ENCODE results near the gene CTSF. TPM values are rescaled to one million over a fixed set of nuclear protein-coding genes. Genes with fewer than 3 reads are reported as not detected.
"Not testable (repeated sequence)": the region's sequence is repeated elsewhere in the genome, so short reads cannot be mapped to it uniquely, and the experiment has no call there.

The CTSF gene
- total RNA-seq, 3 donors from 2014 or later = 98.6 to 149 (median 116) TPM

DNA sequence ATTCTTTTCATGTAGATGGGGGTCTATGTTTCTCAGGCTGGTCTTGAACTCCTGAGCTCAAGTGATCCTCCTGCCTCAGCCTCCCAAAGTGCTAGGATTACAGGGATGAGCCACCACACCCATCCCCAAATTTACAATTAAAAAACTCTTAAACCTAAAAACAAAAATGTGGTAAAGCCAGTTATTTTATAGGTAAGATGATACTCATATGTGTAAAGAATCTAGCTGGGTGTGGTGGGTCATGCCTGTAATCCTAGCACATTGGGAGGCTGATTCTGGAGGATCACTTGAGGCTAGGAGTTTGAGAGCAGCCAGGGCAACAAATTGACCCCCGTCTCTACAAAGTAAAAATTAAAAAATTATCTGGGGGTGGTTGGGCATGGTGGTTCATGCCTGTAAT is 44.1 kb upstream of the CTSF start:
- no peaks in the 10 kb centered on the region for H3K36me3 ChIP-seq
- H3K4me1 ChIP-seq = peaks cover 3 to 5% of the 10 kb centered on the region in 2 donors
- intact Hi-C loops (cut with DNase I; ENCODE audit: low total_unique reads) = no loop called here
- no peaks in the 10 kb centered on the region for H3K27me3 ChIP-seq
- H3K4me3 ChIP-seq = no peak overlapping the region
- no peak for DNase-seq (ENCODE audit: low spot score in 2 of 2)
- TF ChIP-seq CTCF (IDR thresholded peaks at IDR 0.05) (no peak), POLR2AphosphoS5 (IDR thresholded peaks at IDR 0.05) (no peak), POLR2A (IDR thresholded peaks at IDR 0.05) (no peak)
- no peak overlapping the region for H3K27ac ChIP-seq
- H3K9me3 ChIP-seq = no peaks in the 10 kb centered on the region

GRCh38 chr11:66609721-66610617 is 41.6 kb upstream of the CTSF start:
- Histone ChIP-seq H3K27ac (no peak overlapping the region), H3K9me3 (no peaks in the 10 kb centered on the region), H3K27me3 (no peaks in the 10 kb centered on the region), H3K36me3 (no peaks in the 10 kb centered on the region), H3K4me1 (peaks cover 0 to 8% of the 10 kb centered on the region in 2 donors), H3K4me3 (no peak overlapping the region)
- intact Hi-C loops (cut with DNase I; ENCODE audit: low total_unique reads) = no loop called here
- TF ChIP-seq CTCF (IDR thresholded peaks at IDR 0.05) = no peak
- no peak for TF ChIP-seq POLR2A (IDR thresholded peaks at IDR 0.05)
- no peak for TF ChIP-seq POLR2AphosphoS5 (IDR thresholded peaks at IDR 0.05)
- DNase-seq (ENCODE audit: low spot score in 2 of 2) = no peak

- DNase-seq (ENCODE audit: low spot score in 2 of 2) = peak; percentile 70 to 92
- no peaks in the 10 kb centered on the region for H3K27me3 ChIP-seq
- H3K4me3 ChIP-seq = no peak overlapping the region
- H3K27ac ChIP-seq = peak overlapping the region; percentile 74 to 81
- H3K9me3 ChIP-seq = no peaks in the 10 kb centered on the region
- intact Hi-C loops (cut with DNase I; ENCODE audit: low total_unique reads) = no loop called here
- peaks cover 0 to 8% of the 10 kb centered on the region in 2 donors for H3K4me1 ChIP-seq
- no peaks in the 10 kb centered on the region for H3K36me3 ChIP-seq
- TF ChIP-seq POLR2AphosphoS5 (IDR thresholded peaks at IDR 0.05) = peak; percentile 7 to 51 (median 17)
- TF ChIP-seq POLR2A (IDR thresholded peaks at IDR 0.05) = no peak
- TF ChIP-seq CTCF (IDR thresholded peaks at IDR 0.05) = no peak
Observed at GRCh38 chr11:66607126-66607834, 38.9 kb upstream of the CTSF start.

- H3K9me3 ChIP-seq; H3K4me1 ChIP-seq; H3K4me3 ChIP-seq; H3K36me3 ChIP-seq; DNase-seq (ENCODE audit: low spot score in 2 of 2); intact Hi-C loops (cut with DNase I; ENCODE audit: low total_unique reads); H3K27me3 ChIP-seq: not testable (repeated sequence)
- H3K27ac ChIP-seq = peak overlapping the region; percentile 74 to 81
Observed at GRCh38 chr11:66606608-66607007, 38.2 kb upstream of the CTSF start.

- intact Hi-C loops (cut with DNase I; ENCODE audit: low total_unique reads) = no loop called here
- TF ChIP-seq POLR2A (IDR thresholded peaks at IDR 0.05) (no peak), POLR2AphosphoS5 (IDR thresholded peaks at IDR 0.05) (no peak), CTCF (IDR thresholded peaks at IDR 0.05) (no peak)
- Histone ChIP-seq H3K9me3 (no peaks in the 10 kb centered on the region), H3K4me3 (no peak overlapping the region), H3K36me3 (no peaks in the 10 kb centered on the region), H3K27me3 (no peaks in the 10 kb centered on the region), H3K27ac (no peak overlapping the region), H3K4me1 (peaks cover 0 to 8% of the 10 kb centered on the region in 2 donors)
- no peak for DNase-seq (ENCODE audit: low spot score in 2 of 2)
Observed at GRCh38 chr11:66604155-66604554, 35.7 kb upstream of the CTSF start.
